ENCODE measurements around the gene VOPP1. TPM values are rescaled to one million over a fixed set of nuclear protein-coding genes. Genes with fewer than 3 reads are reported as not detected.

The VOPP1 gene
- total RNA-seq, 1 experiment from 2014 or later, result 30.3 TPM

DNA sequence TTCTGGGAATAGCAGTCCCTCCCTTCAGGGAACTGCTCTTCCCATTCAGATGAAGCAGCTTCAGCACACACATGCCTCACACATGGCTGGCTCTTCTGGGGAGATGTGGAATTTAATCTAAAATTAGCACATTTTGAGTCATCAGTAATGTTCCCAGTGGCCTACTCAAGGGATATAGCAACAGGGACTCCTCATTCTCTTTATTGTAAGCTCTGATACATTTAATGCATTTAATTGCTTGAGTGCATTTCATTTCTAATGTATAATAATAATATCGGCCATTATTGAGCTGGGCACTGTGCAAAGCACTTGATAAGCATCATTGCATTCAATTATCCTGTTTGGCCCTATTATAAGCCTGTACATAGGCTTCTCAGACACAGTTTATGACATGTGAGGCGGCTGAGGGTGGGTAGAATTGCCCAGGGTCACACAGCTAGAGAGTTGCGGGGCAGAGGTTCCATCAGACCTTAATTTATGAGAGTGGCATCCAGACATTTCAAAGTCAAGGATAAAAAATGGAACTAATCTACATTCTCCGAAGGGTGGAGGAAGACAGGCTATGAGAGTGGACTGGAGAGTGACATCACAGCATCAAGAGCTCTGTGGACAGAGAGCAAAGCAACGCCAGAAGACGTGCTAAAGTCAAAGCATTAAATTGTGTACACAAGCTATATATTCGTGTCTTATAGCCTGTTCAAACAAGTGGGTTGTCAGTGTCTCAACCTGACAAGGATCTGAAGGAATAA lies 130.4 kb downstream of the VOPP1 start:
- no peak for ATAC-seq
- Histone ChIP-seq H3K79me2 (ENCODE audit: insufficient read depth, low read length) (no peaks in the 10 kb centered on the region), H4K20me1 (ENCODE audit: insufficient read depth) (no peaks in the 10 kb centered on the region), H3K4me3 (replicated peaks in 1 of 2; ENCODE audit: low read depth in 1 of 2, low read length in 2 of 2) (no peak overlapping the region), H3K9me2 (ENCODE audit: insufficient read depth) (no peaks in the 10 kb centered on the region), H3K9ac (ENCODE audit: low read length) (no peak overlapping the region), H3K4me1 (ENCODE audit: control insufficient read depth in 1 of 2, insufficient read depth in 2 of 2, low read length in 2 of 2) (no peaks in the 10 kb centered on the region), H3K4me2 (ENCODE audit: low read length) (no peak overlapping the region), H3K9me3 (ENCODE audit: control insufficient read depth in 1 of 2, insufficient read depth in 1 of 2, low read depth in 1 of 2, low read length in 2 of 2) (no peaks in the 10 kb centered on the region), H3K36me3 (ENCODE audit: control insufficient read depth in 1 of 2, insufficient read depth in 2 of 2, low read length in 2 of 2) (no peaks in the 10 kb centered on the region), H3K27me3 (ENCODE audit: insufficient read depth, low read length) (no peaks in the 10 kb centered on the region), H2AFZ (ENCODE audit: low read depth, low read length, poor library complexity, severe bottlenecking) (no peak overlapping the region), H3K27ac (ENCODE audit: low read depth, low read length) (no peak overlapping the region)
- ChIA-PET RAD21 (ENCODE audit: low non-redundant PET in 1 of 2, low total read pairs in 2 of 2, uncharacterized antibody in 2 of 2, unreplicated experiment in 2 of 2) (no interaction called here), CTCF (no interaction called here), POLR2A (no interaction called here)
- no peak for DNase-seq (ENCODE audit: low read depth, low spot score)
- intact Hi-C loops (cut with micrococcal nuclease), result no loop called here
- TF ChIP-seq SIN3A (IDR thresholded peaks at IDR 0.05; ENCODE audit: low read depth), result no peak
- BruUV-seq (replicated peaks), result no TSS peak

DNA sequence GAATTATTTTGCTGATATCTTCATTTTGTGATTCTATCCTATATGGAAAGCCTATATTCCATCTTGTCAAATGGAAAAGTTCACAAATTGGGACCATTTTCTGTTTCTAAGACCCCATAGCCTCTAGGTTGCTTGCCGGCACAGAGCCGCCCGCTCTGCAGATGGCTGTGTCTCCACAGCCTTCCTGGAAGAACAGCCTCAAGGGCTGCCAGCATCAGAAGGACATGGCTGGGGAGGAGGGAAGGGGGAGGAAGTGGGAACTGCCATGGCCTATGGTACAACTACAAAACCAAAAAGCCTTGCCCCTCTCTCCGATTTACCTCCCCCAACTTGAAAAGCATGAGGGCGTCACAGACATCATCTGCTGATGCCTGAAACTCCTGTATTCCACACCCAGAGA lies 131.3 kb downstream of the VOPP1 start:
- no TSS peak for BruUV-seq (replicated peaks)
- intact Hi-C loops (cut with micrococcal nuclease), result no loop called here
- RAD21 ChIA-PET (ENCODE audit: low non-redundant PET in 1 of 2, low total read pairs in 2 of 2, uncharacterized antibody in 2 of 2, unreplicated experiment in 2 of 2), result no interaction called here
- no peaks in the 10 kb centered on the region for H3K79me2 ChIP-seq (ENCODE audit: insufficient read depth, low read length)
- H3K9me2 ChIP-seq (ENCODE audit: insufficient read depth), result no peaks in the 10 kb centered on the region
- H3K4me1 ChIP-seq (ENCODE audit: control insufficient read depth in 1 of 2, insufficient read depth in 2 of 2, low read length in 2 of 2), result no peaks in the 10 kb centered on the region
- no peak overlapping the region for H3K4me3 ChIP-seq (replicated peaks in 1 of 2; ENCODE audit: low read depth in 1 of 2, low read length in 2 of 2)
- H3K27me3 ChIP-seq (ENCODE audit: insufficient read depth, low read length), result no peaks in the 10 kb centered on the region
- no peak overlapping the region for H3K27ac ChIP-seq (ENCODE audit: low read depth, low read length)
- H3K9me3 ChIP-seq (ENCODE audit: control insufficient read depth in 1 of 2, insufficient read depth in 1 of 2, low read depth in 1 of 2, low read length in 2 of 2), result no peaks in the 10 kb centered on the region
- H3K9ac ChIP-seq (ENCODE audit: low read length), result no peak overlapping the region
- POLR2A ChIA-PET, result no interaction called here
- DNase-seq (ENCODE audit: low read depth, low spot score) (no peak), ATAC-seq (no peak)
- H3K36me3 ChIP-seq (ENCODE audit: control insufficient read depth in 1 of 2, insufficient read depth in 2 of 2, low read length in 2 of 2), result no peaks in the 10 kb centered on the region
- no peak for TF ChIP-seq SP1 (IDR thresholded peaks at IDR 0.05; ENCODE audit: low read depth)
- TF ChIP-seq CBX3 (IDR thresholded peaks at IDR 0.05; ENCODE audit: low read depth), result no peak
- no peak for TF ChIP-seq POLR2A (IDR thresholded peaks at IDR 0.05; ENCODE audit: borderline replicate concordance, extremely low read depth, insufficient read depth, insufficient read length)
- TF ChIP-seq EZH2 (IDR thresholded peaks at IDR 0.05), result no peak
- TF ChIP-seq ZNF274 (IDR thresholded peaks at IDR 0.05; ENCODE audit: low read depth, low read length), result no peak
- TF ChIP-seq YY1 (IDR thresholded peaks at IDR 0.05; ENCODE audit: extremely low read depth, insufficient replicate concordance, low read depth, low read length), result no peak
- H2AFZ ChIP-seq (ENCODE audit: low read depth, low read length, poor library complexity, severe bottlenecking), result no peak overlapping the region
- no peak overlapping the region for H3K4me2 ChIP-seq (ENCODE audit: low read length)
- CTCF ChIA-PET, result no interaction called here
- H4K20me1 ChIP-seq (ENCODE audit: insufficient read depth), result no peaks in the 10 kb centered on the region

Data from HCT116 (cell line).